Neural cell (in vitro differentiated cells): ENCODE data around the gene EIF4H. TPM values are rescaled to one million over a fixed set of nuclear protein-coding genes. Genes with fewer than 3 reads are reported as not detected.

Source experiments
- H2AFZ ChIP-seq: fragments of 200-600, 300-800 bp; sonication (generic), shearing (Covaris generic); 2 replicates; pipeline ENCODE4 v1.6.0; 2014; ENCODE audit warnings: low read depth, mild to moderate bottlenecking, antibody characterized with exemption, low read length, moderate library complexity
- H3F3A ChIP-seq: fragments of 200-600 bp; shearing (Covaris generic); 2 replicates; pipeline ENCODE4 v1.6.1; 2016; ENCODE audit warnings: mild to moderate bottlenecking, moderate library complexity, mixed read lengths, antibody characterized with exemption, low read length; ENCODE audit not compliant: insufficient read depth, poor library complexity, severe bottlenecking
- H3K27ac ChIP-seq: fragments of 200-600, 300-800 bp; sonication (generic), shearing (Covaris generic); 2 replicates; pipeline ENCODE4 v1.5.1; 2014; ENCODE audit warnings: mild to moderate bottlenecking, low read length, moderate library complexity
- H3K27me3 ChIP-seq: fragments of 300-800, 200-600 bp; sonication (generic), shearing (Covaris generic); 2 replicates; pipeline ENCODE4 v1.6.0; 2014; ENCODE audit warnings: mild to moderate bottlenecking, low read depth, low read length, moderate library complexity; ENCODE audit not compliant: insufficient read depth
- H3K36me3 ChIP-seq: fragments of 300-800, 200-600 bp; sonication (generic), shearing (Covaris generic); 2 replicates; pipeline ENCODE4 v1.5.1; 2014; ENCODE audit warnings: mild to moderate bottlenecking, antibody characterized with exemption, low read length, moderate library complexity; ENCODE audit not compliant: insufficient read depth
- H3K4me2 ChIP-seq: fragments of 300-800, 200-600 bp; sonication (generic), shearing (Covaris generic); 2 replicates; pipeline ENCODE4 v1.6.0; 2014; ENCODE audit warnings: mild to moderate bottlenecking, low read length
- H3K4me3 ChIP-seq: fragments of 300-800, 200-600 bp; sonication (generic), shearing (Covaris generic); 2 replicates; pipeline ENCODE4 v1.5.1; 2014; ENCODE audit warnings: mild to moderate bottlenecking, low read length, moderate library complexity
- H3K79me2 ChIP-seq: fragments of 200-600 bp; shearing (Covaris generic); replicated peaks from 2 replicates; pipeline ENCODE4 v1.6.0; 2014; ENCODE audit warnings: mild to moderate bottlenecking, low read length, moderate library complexity; ENCODE audit not compliant: insufficient read depth
- H3K9ac ChIP-seq: fragments of 300-800, 200-600 bp; sonication (generic), shearing (Covaris generic); 2 replicates; pipeline ENCODE4 v1.6.1; 2016; ENCODE audit warnings: mild to moderate bottlenecking, low read length, mixed read lengths
- H3K9me2 ChIP-seq: fragments of 200-600 bp; shearing (Covaris generic); 2 replicates; pipeline ENCODE4 v1.6.1; 2016; ENCODE audit warnings: mild to moderate bottlenecking, low read length, mixed read lengths; ENCODE audit not compliant: insufficient read depth
- H3K9me3 ChIP-seq: fragments of 200-600, 300-800 bp; sonication (generic), shearing (Covaris generic); 2 replicates; pipeline ENCODE4 v1.6.1; 2016; ENCODE audit warnings: mild to moderate bottlenecking, mixed run types, low read length, moderate library complexity, mixed read lengths
- H4K20me1 ChIP-seq: fragments of 200-600 bp; shearing (Covaris generic); 2 replicates; pipeline ENCODE4 v1.6.1; 2016; ENCODE audit warnings: mild to moderate bottlenecking, mixed run types; ENCODE audit not compliant: insufficient read depth
- EP300 ChIP-seq: fragments of 450-650 bp; conservative IDR thresholded peaks from 2 replicates; pipeline ENCODE4 v1.6.1; 2014; ENCODE audit warnings: antibody characterized with exemption, mild to moderate bottlenecking, moderate library complexity; ENCODE audit not compliant: poor library complexity, severe bottlenecking
- EZH2 ChIP-seq: fragments of 200-600, 300-800 bp; shearing (Covaris generic), sonication (generic); IDR thresholded peaks from 2 replicates; pipeline ENCODE4 v1.6.1; 2014; ENCODE audit warnings: antibody characterized with exemption, low read length, borderline replicate concordance, mild to moderate bottlenecking; ENCODE audit not compliant: insufficient read depth, poor library complexity, severe bottlenecking
- MXI1 ChIP-seq: fragments of 450-650 bp; conservative IDR thresholded peaks from 2 replicates; pipeline ENCODE4 v1.6.1; 2014; ENCODE audit warnings: antibody characterized with exemption, mild to moderate bottlenecking; ENCODE audit not compliant: poor library complexity, severe bottlenecking
- POLR2AphosphoS5 ChIP-seq: IDR thresholded peaks from 2 replicates; pipeline ENCODE4 v1.6.1; 2012
- RAD21 ChIP-seq: fragments of 450-650 bp; conservative IDR thresholded peaks from 2 replicates; pipeline ENCODE4 v1.6.1; 2014; ENCODE audit warnings: antibody characterized with exemption, mild to moderate bottlenecking, moderate library complexity
- SMC3 ChIP-seq: fragments of 450-650 bp; conservative IDR thresholded peaks from 2 replicates; pipeline ENCODE4 v1.6.1; 2014; ENCODE audit warnings: antibody characterized with exemption, mild to moderate bottlenecking, moderate library complexity; ENCODE audit not compliant: poor library complexity
- TAF1 ChIP-seq: IDR thresholded peaks from 2 replicates; pipeline ENCODE4 v1.6.1; 2012; ENCODE audit warnings: low read depth
- polyA plus RNA-seq: library from polyadenylated mRNA; depleted of rRNA; stranded (reverse); fragments of >200 nt; gene quantifications from 2 replicates; pipeline ENCODE4 v1.2.3, GENCODE V29; 2014
- TF ChIP-seq, protein P1 (sequence below): IDR thresholded peaks from 2 replicates; pipeline ENCODE4 v1.6.1; 2012; ENCODE audit warnings: borderline replicate concordance
- TF ChIP-seq, protein P2 (sequence below): fragments of 450-650 bp; IDR thresholded peaks from 2 replicates; pipeline ENCODE4 v1.5.1; 2014; ENCODE audit warnings: antibody characterized with exemption, mild to moderate bottlenecking, moderate library complexity; ENCODE audit not compliant: poor library complexity, severe bottlenecking

Gene EIF4H
- polyA plus RNA-seq, 1 donor from 2014 or later: 170 TPM

DNA sequence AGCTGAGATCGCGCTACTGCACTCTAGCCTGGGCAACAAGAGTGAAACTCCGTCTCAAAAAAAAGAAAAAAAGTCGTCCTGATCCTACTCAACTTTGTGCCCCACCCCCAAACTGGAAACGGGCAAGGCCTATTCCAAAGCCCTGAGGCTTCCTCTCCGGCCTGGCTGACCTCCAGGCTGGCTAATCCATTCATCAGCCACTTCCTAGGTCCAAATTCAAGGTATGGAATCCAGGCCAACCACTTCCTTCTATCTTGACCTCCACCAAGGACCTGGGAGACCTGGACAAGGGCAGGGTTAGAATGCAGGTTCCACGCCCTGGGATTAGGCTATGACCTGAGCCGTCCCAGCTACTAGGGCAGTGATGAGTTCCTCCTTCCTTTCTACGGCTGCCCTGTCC is 20.4 kb upstream of the EIF4H start:
- Histone ChIP-seq H4K20me1 (no peaks in the 10 kb centered on the region), H3K36me3 (no peaks in the 10 kb centered on the region), H3K4me2 (no peak overlapping the region), H2AFZ (no peak overlapping the region), H3K4me3 (no peak overlapping the region), H3K79me2 (no peaks in the 10 kb centered on the region), H3K9me2 (no peaks in the 10 kb centered on the region), H3K9ac (no peak overlapping the region), H3K9me3 (no peaks in the 10 kb centered on the region), H3K27me3 (no peaks in the 10 kb centered on the region), H3F3A (no peaks in the 10 kb centered on the region), H3K27ac (no peak overlapping the region)
- TF ChIP-seq, protein P1, sequence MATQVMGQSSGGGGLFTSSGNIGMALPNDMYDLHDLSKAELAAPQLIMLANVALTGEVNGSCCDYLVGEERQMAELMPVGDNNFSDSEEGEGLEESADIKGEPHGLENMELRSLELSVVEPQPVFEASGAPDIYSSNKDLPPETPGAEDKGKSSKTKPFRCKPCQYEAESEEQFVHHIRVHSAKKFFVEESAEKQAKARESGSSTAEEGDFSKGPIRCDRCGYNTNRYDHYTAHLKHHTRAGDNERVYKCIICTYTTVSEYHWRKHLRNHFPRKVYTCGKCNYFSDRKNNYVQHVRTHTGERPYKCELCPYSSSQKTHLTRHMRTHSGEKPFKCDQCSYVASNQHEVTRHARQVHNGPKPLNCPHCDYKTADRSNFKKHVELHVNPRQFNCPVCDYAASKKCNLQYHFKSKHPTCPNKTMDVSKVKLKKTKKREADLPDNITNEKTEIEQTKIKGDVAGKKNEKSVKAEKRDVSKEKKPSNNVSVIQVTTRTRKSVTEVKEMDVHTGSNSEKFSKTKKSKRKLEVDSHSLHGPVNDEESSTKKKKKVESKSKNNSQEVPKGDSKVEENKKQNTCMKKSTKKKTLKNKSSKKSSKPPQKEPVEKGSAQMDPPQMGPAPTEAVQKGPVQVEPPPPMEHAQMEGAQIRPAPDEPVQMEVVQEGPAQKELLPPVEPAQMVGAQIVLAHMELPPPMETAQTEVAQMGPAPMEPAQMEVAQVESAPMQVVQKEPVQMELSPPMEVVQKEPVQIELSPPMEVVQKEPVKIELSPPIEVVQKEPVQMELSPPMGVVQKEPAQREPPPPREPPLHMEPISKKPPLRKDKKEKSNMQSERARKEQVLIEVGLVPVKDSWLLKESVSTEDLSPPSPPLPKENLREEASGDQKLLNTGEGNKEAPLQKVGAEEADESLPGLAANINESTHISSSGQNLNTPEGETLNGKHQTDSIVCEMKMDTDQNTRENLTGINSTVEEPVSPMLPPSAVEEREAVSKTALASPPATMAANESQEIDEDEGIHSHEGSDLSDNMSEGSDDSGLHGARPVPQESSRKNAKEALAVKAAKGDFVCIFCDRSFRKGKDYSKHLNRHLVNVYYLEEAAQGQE: no peak
- TF ChIP-seq POLR2AphosphoS5: no peak
- no peak for TF ChIP-seq RAD21
- TF ChIP-seq, protein P2, sequence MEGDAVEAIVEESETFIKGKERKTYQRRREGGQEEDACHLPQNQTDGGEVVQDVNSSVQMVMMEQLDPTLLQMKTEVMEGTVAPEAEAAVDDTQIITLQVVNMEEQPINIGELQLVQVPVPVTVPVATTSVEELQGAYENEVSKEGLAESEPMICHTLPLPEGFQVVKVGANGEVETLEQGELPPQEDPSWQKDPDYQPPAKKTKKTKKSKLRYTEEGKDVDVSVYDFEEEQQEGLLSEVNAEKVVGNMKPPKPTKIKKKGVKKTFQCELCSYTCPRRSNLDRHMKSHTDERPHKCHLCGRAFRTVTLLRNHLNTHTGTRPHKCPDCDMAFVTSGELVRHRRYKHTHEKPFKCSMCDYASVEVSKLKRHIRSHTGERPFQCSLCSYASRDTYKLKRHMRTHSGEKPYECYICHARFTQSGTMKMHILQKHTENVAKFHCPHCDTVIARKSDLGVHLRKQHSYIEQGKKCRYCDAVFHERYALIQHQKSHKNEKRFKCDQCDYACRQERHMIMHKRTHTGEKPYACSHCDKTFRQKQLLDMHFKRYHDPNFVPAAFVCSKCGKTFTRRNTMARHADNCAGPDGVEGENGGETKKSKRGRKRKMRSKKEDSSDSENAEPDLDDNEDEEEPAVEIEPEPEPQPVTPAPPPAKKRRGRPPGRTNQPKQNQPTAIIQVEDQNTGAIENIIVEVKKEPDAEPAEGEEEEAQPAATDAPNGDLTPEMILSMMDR: no peak
- TF ChIP-seq EZH2: no peak
- TF ChIP-seq EP300: no peak
- TF ChIP-seq TAF1: no peak
- TF ChIP-seq MXI1: no peak
- TF ChIP-seq SMC3: no peak

GRCh38 chr7:74155810-74156395 is 18.3 kb upstream of the EIF4H start:
- Histone ChIP-seq H3K36me3 (no peaks in the 10 kb centered on the region), H2AFZ (no peak overlapping the region), H3K9ac (no peak overlapping the region), H3K9me2 (no peaks in the 10 kb centered on the region), H3K27ac (no peak overlapping the region), H3K79me2 (no peaks in the 10 kb centered on the region), H4K20me1 (no peaks in the 10 kb centered on the region), H3K4me2 (no peak overlapping the region), H3F3A (no peaks in the 10 kb centered on the region), H3K9me3 (no peaks in the 10 kb centered on the region), H3K27me3 (no peaks in the 10 kb centered on the region), H3K4me3 (no peak overlapping the region)
- TF ChIP-seq, protein P1: no peak
- TF ChIP-seq EZH2: no peak
- TF ChIP-seq MXI1: no peak
- no peak for TF ChIP-seq EP300
- TF ChIP-seq POLR2AphosphoS5: no peak
- TF ChIP-seq, protein P2: no peak
- no peak for TF ChIP-seq RAD21
- TF ChIP-seq SMC3: no peak
- TF ChIP-seq TAF1: no peak
